GM12874 (cell line): ENCODE data around the gene TIGD2.

Source experiments
- TF ChIP-seq, protein P1 (sequence below): IDR thresholded peaks from 2 replicates; pipeline ENCODE4 v1.5.1; 2011; ENCODE audit warnings: low read depth, mild to moderate bottlenecking, control low read depth, low read length, moderate library complexity; ENCODE audit not compliant: insufficient read depth

Gene TIGD2

DNA sequence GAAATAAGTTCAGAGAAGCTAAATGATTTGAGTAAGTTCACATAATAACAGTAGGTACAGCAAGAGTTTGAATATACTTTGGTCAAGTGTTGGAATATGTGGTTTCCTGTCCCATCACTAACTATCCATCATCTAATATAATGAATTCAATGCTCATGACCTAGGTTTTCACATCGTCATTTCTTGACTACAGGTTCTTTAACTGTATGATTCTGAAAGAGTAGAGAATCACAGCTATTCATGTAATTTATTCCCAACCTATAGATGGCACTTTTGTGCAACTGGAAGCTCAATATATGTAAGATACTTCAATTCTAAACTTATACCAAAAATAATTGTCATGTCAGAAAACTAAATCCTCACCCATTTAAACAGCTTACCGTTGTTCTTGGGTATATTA, 53.1 kb downstream of the TIGD2 start:
- TF ChIP-seq, protein P1, sequence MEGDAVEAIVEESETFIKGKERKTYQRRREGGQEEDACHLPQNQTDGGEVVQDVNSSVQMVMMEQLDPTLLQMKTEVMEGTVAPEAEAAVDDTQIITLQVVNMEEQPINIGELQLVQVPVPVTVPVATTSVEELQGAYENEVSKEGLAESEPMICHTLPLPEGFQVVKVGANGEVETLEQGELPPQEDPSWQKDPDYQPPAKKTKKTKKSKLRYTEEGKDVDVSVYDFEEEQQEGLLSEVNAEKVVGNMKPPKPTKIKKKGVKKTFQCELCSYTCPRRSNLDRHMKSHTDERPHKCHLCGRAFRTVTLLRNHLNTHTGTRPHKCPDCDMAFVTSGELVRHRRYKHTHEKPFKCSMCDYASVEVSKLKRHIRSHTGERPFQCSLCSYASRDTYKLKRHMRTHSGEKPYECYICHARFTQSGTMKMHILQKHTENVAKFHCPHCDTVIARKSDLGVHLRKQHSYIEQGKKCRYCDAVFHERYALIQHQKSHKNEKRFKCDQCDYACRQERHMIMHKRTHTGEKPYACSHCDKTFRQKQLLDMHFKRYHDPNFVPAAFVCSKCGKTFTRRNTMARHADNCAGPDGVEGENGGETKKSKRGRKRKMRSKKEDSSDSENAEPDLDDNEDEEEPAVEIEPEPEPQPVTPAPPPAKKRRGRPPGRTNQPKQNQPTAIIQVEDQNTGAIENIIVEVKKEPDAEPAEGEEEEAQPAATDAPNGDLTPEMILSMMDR, result no peak
